Transverse colon (tissue), 4 donors: ENCODE results near the gene APLP2.

Experiments used
- CTCF ChIP-seq, 5 experiments: fragments of 200-600 bp in 3 of 5; fragments of 450-650 bp in 2 of 5; sonication (generic) in 3 of 5; IDR thresholded peaks; 1 replicate in 2 of 5; 2 replicates in 3 of 5; pipeline ENCODE4 v1.5.1; 2016 to 2017; ENCODE audit warnings: antibody characterized with exemption in 5 of 5, inconsistent platforms in 3 of 5, mild to moderate bottlenecking in 2 of 5, moderate library complexity in 1 of 5
- POLR2AphosphoS5 ChIP-seq, 3 donors: sonication (generic); formaldehyde crosslinking; IDR thresholded peaks; one replicate each; pipeline ENCODE4 v1.6.1; 2016; ENCODE audit warnings: antibody characterized with exemption in 3 of 3

GRCh38 chr11:130162733-130163132 lies 93.0 kb downstream of the APLP2 start:
- TF ChIP-seq CTCF (IDR thresholded peaks at IDR 0.05) (no peak), POLR2AphosphoS5 (IDR thresholded peaks at IDR 0.05) (peak in 1 of 3 donors; percentile 51)
